ENCODE measurements around the gene SLC12A7. TPM values are rescaled to one million over a fixed set of nuclear protein-coding genes. Genes with fewer than 3 reads are reported as not detected.
"Not testable (repeated sequence)": the region's sequence is repeated elsewhere in the genome, so short reads cannot be mapped to it uniquely, and the experiment has no call there.

The SLC12A7 gene
- total and polyA plus RNA-seq, 12 donors = 36.3 to 208 (median 143) TPM

- no peak for DNase-seq
- WGBS, 2 donors = 57 to 69% methylated on average over 27 to 28 of the region's 28 CpGs
- TF ChIP-seq CTCF (IDR thresholded peaks at IDR 0.05) = no peak
These were observed 12.8 kb downstream of the SLC12A7 start for GRCh38 chr5:1098986-1099597.

GRCh38 chr5:1097988-1098385, 13.9 kb downstream of the SLC12A7 start:
- H3K9me3 ChIP-seq; H3K27ac ChIP-seq; H3K27me3 ChIP-seq; DNase-seq; H3K4me3 ChIP-seq; intact Hi-C loops (cut with DNase I); ATAC-seq: not testable (repeated sequence)
- Histone ChIP-seq H3K4me1 (peaks cover 36 to 89% (median 57%) of the 10 kb centered on the region in 9 donors), H3K36me3 (peaks cover 0 to 43% (median 6%) of the 10 kb centered on the region in 9 donors)
- WGBS, 2 donors = 50 to 65% methylated on average over 7 of the region's 7 CpGs

More at GRCh38 chr5:1098986-1099597, 12.8 kb downstream of the SLC12A7 start:
- Histone ChIP-seq H3K27ac (peak overlapping the region in 9 of 10 donors; percentile 13 to 98 (median 52)), H3K9me3 (no peaks in the 10 kb centered on the region), H3K4me3 (peak overlapping the region in 3 of 10 donors; percentile 6 to 17 (median 11)), H3K4me1 (peaks cover 47 to 89% (median 66%) of the 10 kb centered on the region in 9 donors), H3K36me3 (peaks cover 0 to 32% (median 2%) of the 10 kb centered on the region in 9 donors), H3K27me3 (no peaks in the 10 kb centered on the region)
- intact Hi-C loops (cut with DNase I) = no loop called here
- peak in 5 of 8 donors; percentile 5 to 43 (median 11) for ATAC-seq

GRCh38 chr5:1097381-1097987, 14.4 kb downstream of the SLC12A7 start:
- ATAC-seq = no peak
- Histone ChIP-seq H3K27ac (peak overlapping the region in 6 of 10 donors; percentile 9 to 58 (median 31)), H3K9me3 (no peaks in the 10 kb centered on the region), H3K27me3 (no peaks in the 10 kb centered on the region), H3K4me3 (no peak overlapping the region), H3K4me1 (peaks cover 31 to 89% (median 57%) of the 10 kb centered on the region in 9 donors), H3K36me3 (peaks cover 0 to 48% (median 6%) of the 10 kb centered on the region in 9 donors)
- no peak for TF ChIP-seq CTCF (IDR thresholded peaks at IDR 0.05)
- intact Hi-C loops (cut with DNase I) = no loop called here
- no peak for DNase-seq
- 59 to 71% methylated on average over 22 of the region's 22 CpGs for WGBS, 2 donors

- ATAC-seq (no peak), DNase-seq (no peak)
- Histone ChIP-seq H3K36me3 (peaks cover 0 to 54% (median 6%) of the 10 kb centered on the region in 9 donors), H3K27ac (peak overlapping the region in 6 of 10 donors; percentile 9 to 43 (median 28)), H3K27me3 (no peaks in the 10 kb centered on the region), H3K9me3 (no peaks in the 10 kb centered on the region), H3K4me3 (no peak overlapping the region), H3K4me1 (peaks cover 24 to 89% (median 54%) of the 10 kb centered on the region in 9 donors)
- TF ChIP-seq CTCF (IDR thresholded peaks at IDR 0.05) = no peak
- intact Hi-C loops (cut with DNase I) = no loop called here
- WGBS, 2 donors = 47 to 67% methylated on average over 10 of the region's 10 CpGs
These were observed 15.0 kb downstream of the SLC12A7 start for GRCh38 chr5:1096838-1097237.

- DNase-seq (no peak), ATAC-seq (no peak)
- intact Hi-C loops (cut with DNase I) = no loop called here
- 75 to 82% methylated on average over 11 of the region's 11 CpGs for WGBS, 2 donors
- TF ChIP-seq CTCF (IDR thresholded peaks at IDR 0.05) = no peak
- H3K27me3 ChIP-seq = no peaks in the 10 kb centered on the region
- peaks cover 21 to 89% (median 50%) of the 10 kb centered on the region in 9 donors for H3K4me1 ChIP-seq
- peak overlapping the region in 1 of 10 donors; percentile 41 for H3K27ac ChIP-seq
- H3K9me3 ChIP-seq = no peaks in the 10 kb centered on the region
- no peak overlapping the region for H3K4me3 ChIP-seq
- peaks cover 0 to 63% (median 6%) of the 10 kb centered on the region in 9 donors for H3K36me3 ChIP-seq
These were observed 15.9 kb downstream of the SLC12A7 start for GRCh38 chr5:1095990-1096363.
